Activated CD4-positive, alpha-beta T cell treated with anti-CD3 and anti-CD28 coated beads, Interleukin-10, Interleukin-2, amounts not matched to agents 100 ng/mL and 50 ng/mL, durations not matched to agents 16 hours and 8 hours (primary cell): Measurements from ENCODE around the gene TMBIM4.

Experiments
- DNase-seq: peaks from one replicate; pipeline ENCODE4 v3.0.0-alpha.2; 2020

Gene TMBIM4

DNA sequence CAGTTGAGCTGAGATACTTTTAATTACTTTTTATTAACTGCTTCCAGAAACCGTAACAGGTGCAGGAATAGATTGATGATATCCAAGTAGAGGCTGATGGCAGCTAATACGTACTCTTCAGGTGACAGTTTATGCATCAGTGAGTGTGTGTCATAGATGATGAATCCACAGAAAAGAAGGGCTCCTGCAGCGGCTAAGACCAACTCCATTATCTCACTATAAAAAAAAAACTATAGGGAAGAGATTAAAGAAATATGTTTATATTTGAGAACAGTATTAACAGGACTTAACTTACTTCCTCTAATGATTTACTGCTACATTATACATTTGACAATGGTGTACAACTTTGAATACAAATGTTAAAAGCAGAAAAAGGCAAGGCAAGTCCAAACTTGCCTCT, 31.9 kb downstream of the TMBIM4 start:
- DNase-seq: no peak

- DNase-seq: no peak
Measured at GRCh38 chr12:66132408-66132807, 37.4 kb downstream of the TMBIM4 start.

GRCh38 chr12:66131067-66131688, 38.6 kb downstream of the TMBIM4 start:
- no peak for DNase-seq

- peak; percentile 95 for DNase-seq
Measured at GRCh38 chr12:66130267-66131066, 39.3 kb downstream of the TMBIM4 start, which contains the start of gene LLPH. LLPH (minus strand) TSS chr12:66130750; CDS start chr12:66129106, 1,644 bp downstream.

GRCh38 chr12:66129934-66130266, 39.9 kb downstream of the TMBIM4 start:
- no peak for DNase-seq

- no peak for DNase-seq
Measured at GRCh38 chr12:66127650-66128049, 42.1 kb downstream of the TMBIM4 start.

GRCh38 chr12:66120477-66120876, 49.3 kb downstream of the TMBIM4 start:
- no peak for DNase-seq

- no peak for DNase-seq
Measured at GRCh38 chr12:66119870-66120241, 49.9 kb downstream of the TMBIM4 start.

GRCh38 chr12:66119229-66119869, 50.4 kb downstream of the TMBIM4 start:
- DNase-seq: no peak

GRCh38 chr12:66118240-66118891, 51.4 kb downstream of the TMBIM4 start:
- peak; percentile 35 for DNase-seq

- no peak for DNase-seq
Measured at GRCh38 chr12:66117242-66117641, 52.6 kb downstream of the TMBIM4 start.

GRCh38 chr12:66115071-66115600, 54.7 kb downstream of the TMBIM4 start:
- DNase-seq: no peak

- no peak for DNase-seq
Measured at GRCh38 chr12:66113471-66113870, 56.3 kb downstream of the TMBIM4 start.

DNA sequence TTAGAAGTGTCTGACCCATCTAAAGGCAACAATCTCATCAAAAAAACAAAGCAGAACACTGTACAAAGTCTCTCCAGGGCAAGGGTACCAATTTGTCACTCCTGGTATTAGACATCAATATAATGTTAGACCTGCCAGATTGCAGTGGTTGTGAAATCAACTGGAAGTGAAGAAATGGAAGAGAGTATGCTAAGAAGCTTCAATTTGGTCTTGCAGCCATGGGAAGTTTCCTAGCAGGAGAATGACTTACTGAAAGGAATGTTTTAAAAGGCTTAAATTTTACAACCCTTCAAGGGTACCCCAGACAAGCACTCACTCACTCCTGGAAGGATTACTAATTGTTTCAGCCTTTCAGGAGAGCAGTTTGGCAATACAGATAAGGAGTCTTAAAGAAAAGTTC, 58.2 kb downstream of the TMBIM4 start:
- no peak for DNase-seq

- DNase-seq: no peak
Measured at GRCh38 chr12:66109056-66109455, 60.7 kb downstream of the TMBIM4 start.

- no peak for DNase-seq
Measured at GRCh38 chr12:66108386-66108785, 61.4 kb downstream of the TMBIM4 start.

DNA sequence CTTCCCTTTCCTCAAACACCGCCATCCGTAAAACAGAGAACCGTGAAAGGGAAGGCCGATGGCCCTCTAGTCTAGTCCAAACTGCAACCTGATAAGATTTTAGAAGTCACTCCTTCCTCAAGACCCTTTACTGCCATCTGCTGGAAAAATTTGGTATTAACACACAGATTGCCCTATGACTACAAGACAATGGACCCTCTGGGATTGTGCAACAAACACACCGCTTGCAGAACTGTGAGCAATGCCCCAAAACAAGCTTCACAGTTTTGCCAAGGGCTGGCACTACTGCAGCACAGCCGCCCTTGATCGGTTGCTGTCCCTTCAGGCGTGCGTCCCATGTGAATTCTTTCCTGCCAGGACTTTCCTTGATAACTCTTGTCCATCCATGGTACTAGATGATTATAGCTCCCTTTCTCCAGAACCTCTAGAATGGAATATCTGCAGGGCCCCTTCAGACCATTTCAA, 62.3 kb downstream of the TMBIM4 start:
- DNase-seq: peak; percentile 87

GRCh38 chr12:66103016-66103913, 66.5 kb downstream of the TMBIM4 start:
- no peak for DNase-seq

GRCh38 chr12:66092559-66093269, 77.1 kb downstream of the TMBIM4 start:
- no peak for DNase-seq

GRCh38 chr12:66090157-66090556, 79.6 kb downstream of the TMBIM4 start:
- no peak for DNase-seq

GRCh38 chr12:66087365-66087943, 82.3 kb downstream of the TMBIM4 start:
- peak; percentile 62 for DNase-seq
